Liver (tissue), 3 donors: ENCODE measurements around the gene IQCM.

Experiments used
- CTCF ChIP-seq: fragments of 150-350 bp; IDR thresholded peaks from 2 replicates; pipeline ENCODE4 v1.5.1; 2017; ENCODE audit warnings: improper control_type of control experiment, low read depth, low read length; ENCODE audit not compliant: missing input control
- EGR1 ChIP-seq, 2 donors: IDR thresholded peaks; 2 replicates each; pipeline ENCODE4 v1.6.1; 2016 to 2018; ENCODE audit warnings: antibody characterized with exemption in 2 of 2, low read depth in 2 of 2
- FOXA1 ChIP-seq: IDR thresholded peaks from 2 replicates; pipeline ENCODE4 v1.6.1; 2016; ENCODE audit warnings: antibody characterized with exemption
- GABPA ChIP-seq, 2 donors: IDR thresholded peaks in 1 of 2; conservative IDR thresholded peaks in 1 of 2; 2 replicates each; pipeline ENCODE4 v1.6.1; 2016; ENCODE audit warnings: antibody characterized with exemption in 2 of 2, mild to moderate bottlenecking in 1 of 2, moderate library complexity in 1 of 2
- HNF4G ChIP-seq: IDR thresholded peaks from 2 replicates; pipeline ENCODE4 v1.6.1; 2016; ENCODE audit warnings: antibody characterized with exemption
- JUND ChIP-seq, 2 donors: IDR thresholded peaks; 2 replicates each; pipeline ENCODE4 v1.6.1; 2016; ENCODE audit warnings: antibody characterized with exemption in 2 of 2
- NR2F2 ChIP-seq: IDR thresholded peaks from 2 replicates; pipeline ENCODE4 v1.6.1; 2016; ENCODE audit warnings: antibody characterized with exemption
- RAD21 ChIP-seq, 2 donors: IDR thresholded peaks; 2 replicates each; pipeline ENCODE4 v1.6.1; 2016; ENCODE audit warnings: antibody characterized with exemption in 2 of 2, mild to moderate bottlenecking in 2 of 2
- REST ChIP-seq: IDR thresholded peaks from 2 replicates; pipeline ENCODE4 v1.6.1; 2016; ENCODE audit warnings: antibody characterized with exemption, mild to moderate bottlenecking
- TAF1 ChIP-seq: conservative IDR thresholded peaks from 2 replicates; pipeline ENCODE4 v1.6.1; 2016; ENCODE audit warnings: antibody characterized with exemption, mild to moderate bottlenecking
- TF ChIP-seq, protein P1 (sequence below): IDR thresholded peaks from 2 replicates; pipeline ENCODE4 v1.6.1; 2016; ENCODE audit warnings: antibody characterized with exemption
- donor health status: healthy.
- donor health status: healthy.

GRCh38 chr4:149755969-149756368, 59.7 kb downstream of the IQCM start:
- TF ChIP-seq HNF4G (no peak), CTCF (no peak), FOXA1 (no peak), RAD21 (IDR thresholded peaks at IDR 0.05) (no peak), EGR1 (IDR thresholded peaks at IDR 0.05; ENCODE audit: low read depth in 2 of 2) (no peak), REST (no peak), TAF1 (no peak), JUND (IDR thresholded peaks at IDR 0.05) (no peak), NR2F2 (no peak), GABPA (IDR thresholded peaks at IDR 0.05 in 1 of 2, conservative IDR thresholded peaks at IDR 0.05 in 1 of 2) (no peak)
- TF ChIP-seq, protein P1, sequence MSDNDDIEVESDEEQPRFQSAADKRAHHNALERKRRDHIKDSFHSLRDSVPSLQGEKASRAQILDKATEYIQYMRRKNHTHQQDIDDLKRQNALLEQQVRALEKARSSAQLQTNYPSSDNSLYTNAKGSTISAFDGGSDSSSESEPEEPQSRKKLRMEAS = no peak
